Progenitor cell of endocrine pancreas (in vitro differentiated cells): ENCODE results near the gene TSPAN5. TPM values are rescaled to one million over a fixed set of nuclear protein-coding genes. Genes with fewer than 3 reads are reported as not detected.

ENCODE experiments used
- DNase-seq: peaks from one replicate; pipeline ENCODE4 v3.0.0; 2021; ENCODE audit warnings: low spot score; ENCODE audit not compliant: unreplicated experiment
- H3K27ac Mint-ChIP-seq: 2 replicates; pipeline ENCODE4 v1.8.0; 2021; ENCODE audit warnings: mild to moderate bottlenecking, moderate library complexity, mixed read lengths
- H3K27me3 Mint-ChIP-seq: 2 replicates; pipeline ENCODE4 v1.8.0; 2021; ENCODE audit warnings: mixed read lengths
- H3K36me3 Mint-ChIP-seq: 2 replicates; pipeline ENCODE4 v1.8.0; 2022; ENCODE audit warnings: mixed read lengths; ENCODE audit not compliant: insufficient read depth
- H3K4me1 Mint-ChIP-seq: 2 replicates; pipeline ENCODE4 v1.8.0; 2021; ENCODE audit warnings: low read depth, mixed read lengths
- H3K4me3 Mint-ChIP-seq: 2 replicates; pipeline ENCODE4 v1.8.0; 2021; ENCODE audit warnings: low read depth, mild to moderate bottlenecking, moderate library complexity, mixed read lengths
- H3K9me3 Mint-ChIP-seq: 2 replicates; pipeline ENCODE4 v1.8.0; 2021; ENCODE audit warnings: low read depth, mixed read lengths
- CTCF ChIP-seq: fragments of 200-600 bp; sonication (generic); IDR thresholded peaks from one replicate; pipeline ENCODE4 v1.5.0; 2021; ENCODE audit warnings: antibody characterized with exemption, mild to moderate bottlenecking; ENCODE audit not compliant: unreplicated experiment
- total RNA-seq: library from RNA; stranded (reverse); gene quantifications from 2 replicates; pipeline ENCODE4 v1.2.1, GENCODE V29; 2021

Gene TSPAN5
- total RNA-seq, 1 donor from 2014 or later, result 6.1 TPM

- no peak for TF ChIP-seq CTCF
Measured at GRCh38 chr4:98624642-98625041, 33.8 kb downstream of the TSPAN5 start.

GRCh38 chr4:98624144-98624543 lies 34.3 kb downstream of the TSPAN5 start:
- Mint-ChIP-seq H3K27ac (no peak overlapping the region), H3K4me3 (no peak overlapping the region), H3K4me1 (peaks cover 26% of the 10 kb centered on the region), H3K36me3 (no peaks in the 10 kb centered on the region), H3K9me3 (peaks cover 5% of the 10 kb centered on the region), H3K27me3 (peaks cover 23% of the 10 kb centered on the region)
- TF ChIP-seq CTCF, result no peak
- no peak for DNase-seq

More at GRCh38 chr4:98624642-98625041, 33.8 kb downstream of the TSPAN5 start:
- peaks cover 5% of the 10 kb centered on the region for H3K9me3 Mint-ChIP-seq
- peaks cover 23% of the 10 kb centered on the region for H3K27me3 Mint-ChIP-seq
- H3K4me1 Mint-ChIP-seq, result peaks cover 26% of the 10 kb centered on the region
- no peak overlapping the region for H3K4me3 Mint-ChIP-seq
- no peak overlapping the region for H3K27ac Mint-ChIP-seq
- no peak for DNase-seq
- no peaks in the 10 kb centered on the region for H3K36me3 Mint-ChIP-seq

GRCh38 chr4:98623126-98623802 lies 35.1 kb downstream of the TSPAN5 start:
- no peak for TF ChIP-seq CTCF
- Mint-ChIP-seq H3K27ac (no peak overlapping the region), H3K9me3 (peaks cover 5% of the 10 kb centered on the region), H3K4me1 (peaks cover 26% of the 10 kb centered on the region), H3K36me3 (no peaks in the 10 kb centered on the region), H3K4me3 (no peak overlapping the region), H3K27me3 (peaks cover 23% of the 10 kb centered on the region)
- DNase-seq, result no peak

- no peaks in the 10 kb centered on the region for H3K36me3 Mint-ChIP-seq
- no peak for TF ChIP-seq CTCF
- peak overlapping the region; percentile 31 for H3K27ac Mint-ChIP-seq
- H3K9me3 Mint-ChIP-seq, result no peaks in the 10 kb centered on the region
- peaks cover 7% of the 10 kb centered on the region for H3K27me3 Mint-ChIP-seq
- no peak for DNase-seq
- H3K4me3 Mint-ChIP-seq, result no peak overlapping the region
- H3K4me1 Mint-ChIP-seq, result peaks cover 24% of the 10 kb centered on the region
Measured at GRCh38 chr4:98620087-98620784, 38.2 kb downstream of the TSPAN5 start.

- Mint-ChIP-seq H3K27me3 (peaks cover 5% of the 10 kb centered on the region), H3K4me1 (peaks cover 24% of the 10 kb centered on the region), H3K36me3 (no peaks in the 10 kb centered on the region), H3K4me3 (no peak overlapping the region), H3K27ac (no peak overlapping the region), H3K9me3 (no peaks in the 10 kb centered on the region)
- DNase-seq, result no peak
- no peak for TF ChIP-seq CTCF
Measured at GRCh38 chr4:98619180-98619579, 39.2 kb downstream of the TSPAN5 start.
